Esophagus squamous epithelium (tissue), 5 donors: ENCODE measurements around the gene RGL1. TPM values are rescaled to one million over a fixed set of nuclear protein-coding genes. Genes with fewer than 3 reads are reported as not detected.

Experiments used
- DNase-seq: peaks from one replicate; lab custom pipeline; 2025; lab: John Stamatoyannopoulos, UW
- H3K27ac ChIP-seq, 4 donors: fragments of 200-600 bp; sonication (generic); one replicate each; pipeline ENCODE4 v1.5.1; 2016 to 2019; ENCODE audit warnings: mild to moderate bottlenecking in 1 of 4
- H3K27me3 ChIP-seq, 4 donors: fragments of 200-600 bp; sonication (generic); 1 replicate in 3 of 4; 2 replicates in 1 of 4; pipeline versions ENCODE4 v1.5.1 to v1.6.0; 2017 to 2021; ENCODE audit warnings: antibody characterized with exemption in 1 of 4
- H3K36me3 ChIP-seq, 3 donors: fragments of 200-600 bp; sonication (generic); one replicate each; pipeline ENCODE4 v1.5.1; 2016 to 2019
- H3K4me1 ChIP-seq, 3 donors: fragments of 200-600 bp; sonication (generic); one replicate each; pipeline ENCODE4 v1.5.1; 2017 to 2019
- H3K4me3 ChIP-seq, 4 donors: fragments of 200-600 bp; sonication (generic); 1 replicate in 3 of 4; 2 replicates in 1 of 4; pipeline ENCODE4 v1.5.1; 2016 to 2019; ENCODE audit warnings: mild to moderate bottlenecking in 2 of 4, moderate library complexity in 1 of 4
- H3K9me3 ChIP-seq, 3 donors: fragments of 200-600 bp; sonication (generic); one replicate each; pipeline ENCODE4 v1.5.1; 2016 to 2019
- POLR2A ChIP-seq, 4 donors: fragments of 450-650 bp; IDR thresholded peaks; one replicate each; pipeline ENCODE4 v1.6.1; 2017; ENCODE audit warnings: antibody characterized with exemption in 4 of 4, mild to moderate bottlenecking in 4 of 4, moderate library complexity in 3 of 4
- WGBS, 2 donors: methylation state at CpG; one replicate each; pipeline ENCODE4 v1.1.5; 2018; 5-methylcytosine and 5-hydroxymethylcytosine counted together
- intact Hi-C: fragments of 100-400 bp; cut with DNase I; formaldehyde crosslinking; loops from one replicate; pipeline ENCODE4 v1.15.0; 2022
- total RNA-seq, 4 donors: library from RNA; depleted of rRNA; stranded (reverse); fragments of >200 nt; gene quantifications; one replicate each; pipeline ENCODE4 v1.1.0, GENCODE V29; 2016
- TF ChIP-seq, protein P1 (sequence below), 6 experiments: fragments of 450-650 bp in 4 of 6; fragments of 200-600 bp in 2 of 6; sonication (generic) in 2 of 6; IDR thresholded peaks; one replicate each; pipeline ENCODE4 v1.5.1; 2016 to 2019; ENCODE audit warnings: antibody characterized with exemption in 6 of 6, mild to moderate bottlenecking in 4 of 6, moderate library complexity in 4 of 6
- donor health status: DM: yes; HTN: yes; CAD: no.

The RGL1 gene
- total RNA-seq, 4 donors from 2014 or later: 2.3 to 16.0 (median 5.7) TPM

DNA sequence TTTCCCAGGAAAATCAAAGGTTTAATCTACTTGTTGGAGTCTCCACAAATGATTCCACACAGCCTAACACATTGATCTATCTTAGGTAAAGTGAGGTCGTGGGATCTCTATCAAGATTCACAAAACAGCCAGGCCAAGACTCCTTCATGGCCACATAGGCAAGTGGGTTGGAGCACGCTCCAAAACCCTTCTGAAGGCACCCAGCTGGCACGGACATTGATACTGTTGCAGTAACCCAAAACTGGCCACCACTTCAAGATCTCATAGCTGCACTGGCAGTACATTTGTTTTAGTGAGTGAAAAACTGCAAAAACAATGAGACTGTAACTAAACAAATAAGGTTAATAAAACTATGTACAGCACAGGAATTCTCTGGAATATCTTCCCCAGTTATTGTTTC, 170.7 kb downstream of the RGL1 start:
- intact Hi-C loops: no loop called here

DNA sequence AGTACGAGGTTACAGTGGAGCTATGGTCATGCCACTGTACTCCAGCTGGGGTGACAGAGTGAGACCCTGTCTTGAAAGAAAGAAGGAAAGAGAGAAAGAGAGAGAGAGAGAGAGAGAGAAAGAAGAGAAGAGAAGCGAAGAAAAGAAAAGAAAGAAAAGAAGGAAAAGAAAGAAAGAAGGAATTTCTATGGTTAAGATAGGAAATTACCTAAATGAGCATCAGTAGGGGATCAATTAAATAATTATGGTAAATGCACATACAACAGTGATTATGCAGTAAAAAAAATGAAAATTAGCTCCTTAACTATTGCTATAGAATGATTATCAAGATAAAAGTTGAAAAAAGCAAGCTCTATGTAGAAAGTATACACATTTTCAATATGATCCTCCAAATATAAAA, 172.8 kb downstream of the RGL1 start:
- WGBS, 2 donors: 94 to 96% methylated on average over 1 to 2 of the region's 2 CpGs
- H3K9me3 ChIP-seq: no peaks in the 10 kb centered on the region
- no peak for TF ChIP-seq POLR2A (IDR thresholded peaks at IDR 0.05)
- TF ChIP-seq, protein P1, sequence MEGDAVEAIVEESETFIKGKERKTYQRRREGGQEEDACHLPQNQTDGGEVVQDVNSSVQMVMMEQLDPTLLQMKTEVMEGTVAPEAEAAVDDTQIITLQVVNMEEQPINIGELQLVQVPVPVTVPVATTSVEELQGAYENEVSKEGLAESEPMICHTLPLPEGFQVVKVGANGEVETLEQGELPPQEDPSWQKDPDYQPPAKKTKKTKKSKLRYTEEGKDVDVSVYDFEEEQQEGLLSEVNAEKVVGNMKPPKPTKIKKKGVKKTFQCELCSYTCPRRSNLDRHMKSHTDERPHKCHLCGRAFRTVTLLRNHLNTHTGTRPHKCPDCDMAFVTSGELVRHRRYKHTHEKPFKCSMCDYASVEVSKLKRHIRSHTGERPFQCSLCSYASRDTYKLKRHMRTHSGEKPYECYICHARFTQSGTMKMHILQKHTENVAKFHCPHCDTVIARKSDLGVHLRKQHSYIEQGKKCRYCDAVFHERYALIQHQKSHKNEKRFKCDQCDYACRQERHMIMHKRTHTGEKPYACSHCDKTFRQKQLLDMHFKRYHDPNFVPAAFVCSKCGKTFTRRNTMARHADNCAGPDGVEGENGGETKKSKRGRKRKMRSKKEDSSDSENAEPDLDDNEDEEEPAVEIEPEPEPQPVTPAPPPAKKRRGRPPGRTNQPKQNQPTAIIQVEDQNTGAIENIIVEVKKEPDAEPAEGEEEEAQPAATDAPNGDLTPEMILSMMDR (IDR thresholded peaks at IDR 0.05): no peak
- H3K4me1 ChIP-seq: no peaks in the 10 kb centered on the region
- no peak overlapping the region for H3K27ac ChIP-seq
- intact Hi-C loops: no loop called here
- no peaks in the 10 kb centered on the region for H3K27me3 ChIP-seq
- H3K4me3 ChIP-seq: no peak overlapping the region
- H3K36me3 ChIP-seq: no peaks in the 10 kb centered on the region
- DNase-seq: no peak

More for the DNA sequence above, 170.7 kb downstream of the RGL1 start:
- Histone ChIP-seq H3K27me3 (no peaks in the 10 kb centered on the region), H3K9me3 (no peaks in the 10 kb centered on the region), H3K4me3 (no peak overlapping the region), H3K36me3 (no peaks in the 10 kb centered on the region), H3K27ac (no peak overlapping the region), H3K4me1 (no peaks in the 10 kb centered on the region)
- TF ChIP-seq, protein P1 (IDR thresholded peaks at IDR 0.05): no peak
- no peak for TF ChIP-seq POLR2A (IDR thresholded peaks at IDR 0.05)
- 77 to 87% methylated on average over 3 of the region's 3 CpGs for WGBS, 2 donors
- no peak for DNase-seq

Other genes with a start within 250 kb of the RGL1 start
- 10 to 100 TPM in 3 of 4 donors, 1 to 10 TPM in 1; 8.1 to 23.1 (median 14.3) TPM for gene NCF2, start 214.7 kb upstream of the RGL1 start, total RNA-seq
- 100 to 1,000 TPM in 2 of 4 donors, 10 to 100 TPM in 2; 90.2 to 136 (median 102) TPM for gene ARPC5, start 169.3 kb upstream of the RGL1 start, total RNA-seq
- not detected for gene APOBEC4, start 151.8 kb upstream of the RGL1 start, total RNA-seq
- 1 to 10 TPM in 1 of 4 donors, under 1 TPM in 3; 0.31 to 1.1 (median 0.66) TPM for gene COLGALT2, start 232.6 kb downstream of the RGL1 start, total RNA-seq
- gene TSEN15, start 246.6 kb downstream of the RGL1 start, total RNA-seq: 10 to 100 TPM; 16.5 to 25.4 (median 22.0) TPM